Stimulated activated CD4-positive, alpha-beta T cell treated with anti-CD3 and anti-CD28 coated beads, Interleukin-4, amount 100 ng/mL, for 1 hour (primary cell): ENCODE results near the gene PDIK1L.
A peak's percentile ranks its signal among the peaks of the same experiment; 100 is the strongest.

Experiments used
- DNase-seq: peaks from one replicate; pipeline ENCODE4 v3.0.0-alpha.2; 2020

The PDIK1L gene

DNA sequence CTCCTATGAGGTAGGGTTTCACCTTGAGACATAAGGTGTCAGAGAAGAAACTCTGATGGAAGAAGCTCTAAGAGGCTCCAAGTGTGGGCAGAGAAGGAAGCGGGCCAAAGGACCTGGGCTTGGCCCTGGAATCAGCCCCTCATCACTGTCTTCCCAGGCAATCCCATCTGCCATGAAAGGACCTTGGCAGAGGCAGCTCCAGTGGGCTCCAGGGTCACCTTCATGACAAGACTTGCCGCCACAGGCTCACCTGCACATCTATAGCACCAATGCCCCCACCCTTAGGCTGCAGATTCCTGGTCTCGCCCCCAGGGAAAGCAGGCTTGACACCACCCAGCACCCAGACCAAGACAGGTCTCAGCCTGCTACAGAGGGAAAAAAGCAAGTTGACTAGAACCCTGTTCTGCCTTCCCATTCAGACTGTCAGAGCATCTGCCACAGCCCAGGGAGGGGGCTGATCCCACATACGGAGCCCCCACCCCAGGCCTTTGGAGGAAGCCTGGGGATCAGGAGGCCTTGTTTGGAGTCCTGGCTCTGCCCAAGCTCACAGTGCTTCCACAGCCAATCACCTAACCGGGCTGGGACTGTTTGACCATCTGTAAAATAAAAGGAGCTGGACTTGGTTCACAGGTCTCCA is 46.8 kb downstream of the PDIK1L start:
- DNase-seq: no peak

DNA sequence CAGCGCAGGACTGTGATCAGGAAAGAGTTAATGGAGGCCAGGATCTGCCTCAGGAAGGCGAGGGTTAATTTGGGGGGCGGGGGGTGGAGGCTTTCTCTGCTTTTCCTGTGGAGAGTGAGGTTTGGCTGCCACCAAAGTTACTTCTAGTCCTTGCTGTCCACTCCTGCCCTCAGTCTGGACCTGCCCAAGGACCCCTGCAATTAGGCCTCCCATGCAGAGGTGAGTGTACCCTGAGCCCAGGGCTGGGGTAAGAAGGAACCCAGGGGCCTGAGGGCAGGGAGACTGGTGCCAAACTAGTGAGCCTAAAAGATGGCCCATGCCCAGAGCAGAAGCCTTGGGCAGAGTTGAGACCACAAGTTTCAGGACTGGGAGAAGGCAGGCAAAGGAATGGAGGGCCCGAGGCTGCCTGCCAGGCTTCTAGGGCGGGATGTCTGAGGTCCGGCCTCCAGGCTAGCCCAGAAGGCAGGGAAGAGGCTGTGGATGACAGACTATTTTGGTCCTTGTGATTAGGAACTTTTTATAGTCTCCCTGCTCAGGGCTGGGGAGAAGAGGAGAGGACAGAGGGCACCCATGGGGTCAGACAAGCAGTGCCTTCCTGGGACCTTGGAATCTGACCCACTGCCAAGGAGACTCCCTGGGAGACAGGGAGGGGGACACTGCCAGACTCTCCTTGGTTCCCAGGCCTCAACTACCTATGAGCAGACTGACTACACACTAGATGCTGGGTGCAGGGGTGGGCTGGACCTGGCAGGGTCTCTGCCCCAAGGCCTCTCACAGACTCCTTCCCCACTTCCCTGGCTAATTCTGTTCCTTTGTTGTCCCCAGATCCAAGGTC is 47.5 kb downstream of the PDIK1L start, which contains the start of gene FAM110D:
Gene FAM110D, plus strand, starts transcription at position 172 of the 835 bp plus-strand sequence. CDS start 2,213 bp downstream, outside the sequence.
- DNase-seq: no peak

DNA sequence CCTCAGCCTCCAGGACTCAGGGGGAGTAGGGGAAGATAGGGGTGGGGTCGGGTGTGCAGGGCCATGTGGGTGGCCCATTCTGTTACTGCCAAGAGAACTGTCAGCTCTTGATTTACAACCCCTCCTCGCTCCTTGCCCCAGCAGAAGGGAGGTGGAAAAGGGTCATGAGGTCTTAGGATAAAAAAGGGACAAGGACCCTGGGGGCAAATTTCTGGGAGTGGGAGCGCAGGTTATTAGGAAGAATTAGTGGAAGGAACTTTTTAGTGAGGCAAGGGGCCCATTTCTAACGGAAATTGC is 48.1 kb downstream of the PDIK1L start:
- DNase-seq: no peak

DNA sequence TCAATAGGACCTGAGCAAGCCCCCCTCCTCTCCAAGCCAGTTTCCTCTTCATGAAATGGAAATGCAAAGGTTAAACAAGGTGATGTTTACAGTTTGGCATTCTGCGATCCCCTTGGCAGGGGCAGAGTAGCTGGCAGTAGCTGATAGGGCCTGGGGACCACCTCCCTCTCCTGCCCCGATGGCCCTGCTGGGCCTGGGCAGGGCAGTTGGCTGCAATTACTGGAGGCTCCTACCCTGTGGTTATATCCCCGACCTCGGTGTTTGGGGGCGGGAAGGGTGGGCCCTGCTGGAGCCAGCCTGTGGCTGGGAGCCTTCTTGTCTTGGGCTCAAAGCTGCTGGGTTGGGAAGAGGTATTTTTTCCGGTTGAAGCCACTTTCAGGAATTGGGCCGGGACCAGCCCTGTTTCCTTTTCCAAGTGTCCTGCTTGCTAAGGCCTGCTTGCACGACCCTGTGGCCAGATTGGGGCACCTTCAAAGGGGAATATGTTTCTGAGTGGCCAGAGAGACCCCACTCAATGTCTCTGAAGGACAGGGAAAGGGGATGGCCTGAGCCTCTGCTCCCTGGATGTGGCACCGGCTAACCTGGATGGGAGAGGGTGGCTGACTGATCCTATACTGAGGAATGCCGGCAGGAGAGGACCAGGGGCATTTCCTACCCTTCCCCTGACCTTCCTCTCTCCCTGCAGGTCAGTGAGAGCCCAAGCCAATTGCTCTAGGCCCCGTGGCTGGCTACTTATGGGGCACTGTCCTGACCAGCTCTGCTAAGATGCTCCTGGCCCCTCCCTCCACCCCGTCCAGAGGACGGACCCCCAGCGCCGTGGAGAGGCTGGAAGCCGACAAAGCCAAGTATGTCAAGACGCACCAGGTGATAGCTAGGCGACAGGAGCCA is 49.1 kb downstream of the PDIK1L start:
- no peak for DNase-seq

DNA sequence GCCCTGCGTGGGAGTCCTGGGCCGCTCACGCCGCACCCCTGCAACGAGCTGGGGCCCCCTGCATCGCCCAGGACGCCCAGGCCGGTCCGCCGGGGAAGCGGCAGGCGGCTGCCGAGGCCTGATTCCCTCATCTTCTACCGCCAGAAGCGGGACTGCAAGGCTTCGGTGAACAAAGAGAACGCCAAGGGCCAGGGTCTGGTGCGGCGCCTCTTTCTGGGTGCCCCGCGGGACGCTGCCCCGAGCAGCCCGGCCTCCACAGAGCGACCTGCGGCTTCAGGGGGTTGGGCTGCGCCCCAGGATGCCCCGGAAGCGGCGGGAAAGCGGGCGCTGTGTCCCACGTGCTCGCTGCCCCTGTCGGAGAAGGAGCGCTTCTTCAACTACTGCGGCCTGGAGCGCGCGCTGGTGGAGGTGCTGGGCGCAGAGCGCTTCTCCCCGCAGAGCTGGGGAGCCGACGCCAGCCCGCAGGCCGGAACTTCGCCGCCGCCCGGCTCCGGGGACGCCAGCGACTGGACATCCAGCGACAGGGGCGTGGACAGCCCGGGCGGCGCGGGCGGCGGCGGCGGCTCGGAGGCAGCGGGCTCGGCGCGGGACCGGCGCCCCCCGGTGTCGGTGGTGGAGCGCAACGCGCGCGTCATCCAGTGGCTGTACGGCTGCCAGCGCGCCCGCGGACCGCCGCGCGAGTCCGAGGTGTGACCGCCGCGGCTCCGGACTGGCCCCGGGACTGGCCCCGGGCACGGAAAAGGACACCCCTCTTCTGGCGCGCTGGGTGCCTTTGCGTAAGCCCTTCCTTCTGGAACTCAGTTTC is 50.0 kb downstream of the PDIK1L start:
- DNase-seq: peak; percentile 52

DNA sequence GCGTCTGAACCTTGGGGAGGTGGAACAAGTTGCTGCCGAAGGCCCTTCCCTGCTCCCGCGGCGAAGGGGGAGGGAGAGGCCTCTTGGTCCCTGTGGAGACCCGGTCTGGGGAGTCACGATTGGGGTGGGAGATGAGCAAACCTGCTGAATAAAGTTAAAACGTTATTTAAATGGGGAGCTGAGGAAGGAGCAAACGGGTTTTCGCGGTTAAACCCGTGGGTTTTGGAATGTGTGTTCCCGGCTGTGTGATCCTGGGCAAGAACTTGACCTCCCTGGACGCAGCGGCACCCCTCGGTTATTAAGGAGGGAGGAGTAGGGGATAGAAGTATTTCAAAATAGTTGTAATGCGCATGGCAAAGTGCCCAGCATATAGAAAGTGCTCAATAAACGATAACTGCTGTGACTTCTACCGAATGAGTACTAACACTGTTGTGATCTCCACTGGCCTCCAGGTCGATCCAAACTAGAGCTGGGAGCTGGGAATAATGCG is 50.6 kb downstream of the PDIK1L start:
- DNase-seq: no peak

DNA sequence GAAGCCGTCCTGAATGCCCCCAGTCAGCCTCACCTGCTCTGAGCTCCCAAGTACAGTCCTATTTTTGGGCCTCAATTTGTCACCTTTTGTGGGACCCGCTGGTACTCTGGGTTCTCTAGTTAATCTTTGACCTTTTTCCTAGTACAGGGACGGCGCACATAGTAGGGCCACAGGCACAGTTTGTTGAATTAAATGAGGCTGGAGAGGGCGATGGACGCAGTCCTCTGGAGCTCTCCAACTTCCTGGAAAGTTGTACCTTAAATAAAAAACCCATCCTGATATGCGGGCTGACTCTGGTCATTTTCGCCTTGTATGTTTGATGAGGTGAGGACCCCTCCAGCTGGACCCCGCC is 52.0 kb downstream of the PDIK1L start:
- no peak for DNase-seq

DNA sequence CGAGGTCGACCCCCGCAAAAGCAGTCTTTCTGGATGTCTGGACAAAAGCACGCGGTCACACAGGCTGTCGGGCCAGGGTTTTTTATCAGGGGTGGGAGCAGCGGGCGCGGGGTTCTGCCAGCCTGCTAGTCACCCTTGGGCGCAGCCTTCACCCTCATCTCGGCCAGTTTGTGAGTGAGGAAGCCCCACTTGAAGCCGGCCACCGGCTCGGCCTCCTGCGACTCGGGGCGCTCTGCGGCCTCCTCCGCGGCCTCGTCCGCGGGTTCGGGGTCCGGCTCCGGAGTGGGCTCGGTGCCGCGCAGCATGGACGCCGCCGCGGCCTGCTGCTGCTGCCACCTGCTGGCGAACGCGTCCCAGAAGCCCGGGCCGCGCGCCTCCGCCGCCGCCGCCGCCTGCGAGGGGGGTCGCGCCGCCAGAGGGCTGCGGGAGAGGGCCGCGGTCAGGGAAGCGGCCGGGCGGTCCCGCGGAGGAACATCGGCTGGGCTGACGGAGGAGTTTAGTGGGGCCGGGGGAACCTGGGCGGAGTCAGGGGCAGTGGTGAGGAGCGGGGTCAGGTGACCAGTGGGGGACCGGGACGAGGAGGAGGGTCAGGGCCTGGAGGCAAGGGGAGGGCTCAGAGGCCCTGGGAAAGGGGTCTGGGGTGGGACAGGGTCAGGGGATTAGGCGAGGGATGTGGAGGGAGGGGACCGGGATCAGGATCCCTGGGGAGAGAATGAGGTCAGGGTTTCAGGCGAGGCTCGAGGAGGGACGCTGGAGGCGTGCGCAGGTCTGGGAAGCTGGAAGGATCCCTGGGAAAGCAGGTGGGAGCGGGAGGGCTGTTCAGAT is 52.6 kb downstream of the PDIK1L start:
- DNase-seq: peak; percentile 66

DNA sequence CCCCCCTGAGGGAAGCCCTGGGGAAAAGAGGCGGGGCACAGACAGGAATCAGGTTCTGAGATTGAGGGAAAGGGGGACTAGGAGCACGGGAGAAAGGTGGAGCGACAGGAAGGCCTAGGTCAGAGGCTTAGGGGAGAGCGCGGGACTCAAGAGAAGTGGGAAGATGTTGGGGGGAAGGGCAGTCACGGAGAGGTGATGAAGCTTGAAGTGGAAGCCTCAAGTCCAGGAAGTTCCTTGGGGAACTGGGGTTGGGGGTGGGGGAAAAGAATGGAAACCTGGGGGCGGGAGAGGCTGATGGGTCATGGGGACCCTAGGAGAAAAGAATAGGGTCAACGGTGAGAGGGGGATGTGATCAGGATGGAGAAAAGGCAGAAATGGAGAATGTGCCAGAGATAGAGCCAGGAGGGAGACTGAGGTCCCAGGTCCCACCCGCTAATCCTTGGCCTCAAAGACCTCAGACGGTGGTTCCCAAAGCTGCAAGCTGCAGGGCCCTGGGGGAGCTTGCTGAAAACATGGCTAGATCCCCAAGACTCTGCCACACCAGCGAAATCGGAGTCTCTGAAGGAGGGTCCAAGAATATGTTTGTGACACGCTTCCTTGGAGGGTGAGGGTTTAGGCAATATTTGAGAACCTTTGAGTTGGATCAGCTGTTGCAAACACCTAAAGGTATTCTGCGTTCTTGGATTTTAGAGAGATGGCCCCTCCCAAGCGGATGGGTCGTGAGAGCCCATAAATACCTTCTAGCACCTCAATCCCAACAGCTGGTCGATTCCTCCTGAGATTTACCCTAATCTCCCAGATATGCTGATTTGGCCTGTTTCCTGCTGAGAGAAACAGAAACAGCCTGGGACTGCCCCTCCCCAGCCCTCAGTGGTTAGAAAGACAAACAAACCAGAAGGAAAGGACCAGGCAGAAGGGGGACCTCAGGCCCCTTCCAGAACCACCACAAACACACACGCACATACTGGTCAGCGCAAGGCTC is 53.5 kb downstream of the PDIK1L start:
- no peak for DNase-seq

DNA sequence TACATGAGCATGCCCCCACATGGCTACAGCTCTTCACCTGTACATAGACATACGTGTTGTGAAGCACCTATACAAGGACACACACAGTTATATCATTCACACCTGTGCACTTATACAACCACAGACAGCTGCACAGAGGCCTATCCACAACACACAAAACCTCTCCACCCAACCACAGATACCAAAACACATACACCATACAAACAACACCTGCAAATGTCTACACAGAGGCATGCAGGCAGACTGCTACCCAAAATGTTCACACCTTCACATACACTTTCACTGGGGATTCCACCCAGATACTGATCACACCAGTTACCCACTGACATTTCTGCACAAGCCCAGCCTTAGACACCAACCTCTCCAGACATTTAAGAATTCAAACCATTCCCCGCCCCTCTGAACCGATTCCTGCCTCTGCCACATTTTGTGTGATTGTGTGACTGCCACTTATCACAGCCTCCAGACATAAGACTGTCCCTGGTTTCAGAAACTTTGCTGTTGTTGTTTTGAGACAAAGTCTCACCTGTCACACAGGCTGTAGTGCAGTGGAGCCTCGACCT is 55.2 kb downstream of the PDIK1L start:
- no peak for DNase-seq

DNA sequence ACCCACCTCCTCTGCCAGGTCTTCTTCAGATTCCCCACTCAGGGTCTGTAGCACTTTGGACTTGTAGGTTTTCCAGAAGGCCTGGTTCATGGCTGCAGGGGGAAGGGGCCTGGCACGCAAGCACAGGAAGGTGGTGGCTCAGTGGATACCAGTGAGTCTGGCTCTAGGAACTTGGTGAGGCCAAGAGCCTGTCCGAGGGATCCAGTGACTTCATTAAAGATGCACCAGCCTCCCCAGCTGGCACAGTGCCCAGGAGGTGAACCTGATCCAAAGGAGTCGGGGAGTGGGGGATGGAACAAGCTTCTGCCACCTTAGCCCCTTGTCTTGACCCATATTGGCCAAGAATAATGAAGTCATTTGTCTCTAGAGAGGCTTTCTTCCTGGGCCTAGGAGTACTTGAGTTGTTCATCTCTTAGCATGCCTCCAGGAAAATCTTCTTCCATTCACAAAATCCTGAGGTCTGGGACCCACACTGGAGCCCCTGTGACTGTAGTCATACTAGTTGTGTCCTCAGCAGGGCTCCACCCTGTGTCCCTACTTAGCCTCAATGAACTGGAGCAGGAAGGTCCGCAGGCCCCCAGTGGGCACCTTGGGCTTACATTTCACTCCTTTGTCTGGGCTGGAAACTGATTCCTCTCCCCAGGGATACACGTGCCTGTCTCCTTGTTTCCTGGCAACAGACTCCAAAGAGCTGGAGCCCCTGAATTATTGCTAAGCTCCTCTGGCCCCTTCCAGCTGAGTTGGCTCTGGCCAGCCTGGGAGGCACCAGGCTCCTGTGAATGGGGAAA is 57.0 kb downstream of the PDIK1L start, which contains the start of gene C1orf232:
Gene C1orf232, minus strand, starts transcription at position 554 of the 788 bp plus-strand sequence. Its CDS starts 464 bp downstream, at position 90.
- no peak for DNase-seq

DNA sequence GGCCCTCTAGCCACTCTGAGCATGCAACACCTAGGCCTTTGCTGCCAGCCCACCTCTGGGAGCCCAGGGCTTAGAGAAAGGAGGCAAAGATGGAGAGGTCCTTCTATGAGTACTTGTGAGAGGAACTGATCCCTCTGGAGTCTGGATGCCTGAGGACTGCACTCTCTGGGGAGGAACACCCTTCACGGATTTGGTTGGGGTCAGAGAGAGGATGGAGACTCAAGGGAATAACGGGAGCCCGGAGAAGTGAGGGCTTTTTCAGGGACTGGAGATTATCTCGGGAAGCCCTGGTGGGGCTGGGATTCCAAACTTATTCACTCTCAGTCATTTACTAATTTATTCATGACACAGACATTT is 57.6 kb downstream of the PDIK1L start:
- no peak for DNase-seq

DNA sequence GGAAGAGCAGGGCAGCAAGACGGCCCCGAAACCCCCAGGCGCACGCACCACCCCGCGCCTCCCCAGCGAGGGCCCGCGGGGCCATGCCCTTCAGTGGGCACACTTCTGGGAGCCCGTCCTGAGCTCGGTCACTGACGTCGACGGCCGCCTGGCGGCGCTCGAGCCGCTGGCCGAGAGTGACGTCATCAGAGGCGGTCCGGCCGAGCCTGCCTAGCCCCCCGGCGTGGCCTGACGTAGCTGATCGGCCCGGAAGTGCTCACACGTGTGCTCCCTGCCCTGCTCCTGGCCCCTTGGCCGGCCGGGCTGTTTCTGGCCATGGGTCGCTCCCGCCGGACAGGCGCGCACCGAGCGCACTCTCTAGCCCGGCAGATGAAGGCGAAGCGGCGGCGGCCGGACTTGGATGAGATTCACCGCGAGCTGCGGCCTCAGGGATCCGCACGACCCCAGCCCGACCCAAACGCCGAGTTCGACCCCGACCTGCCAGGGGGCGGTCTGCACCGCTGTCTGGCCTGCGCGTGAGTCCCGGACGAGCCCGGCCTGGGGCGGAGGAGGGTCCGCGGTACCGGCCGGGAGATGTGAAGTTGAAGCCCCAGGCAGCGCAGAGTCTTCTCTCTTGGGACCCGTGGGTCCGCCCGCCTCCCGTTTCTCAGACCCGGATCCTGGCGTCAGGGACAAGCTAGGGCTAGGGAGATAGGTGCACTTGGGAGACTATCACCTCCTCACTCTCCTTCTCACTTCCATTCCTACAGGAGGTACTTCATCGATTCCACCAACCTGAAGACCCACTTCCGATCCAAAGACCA is 58.2 kb downstream of the PDIK1L start, which contains the start of gene ZNF593:
Gene ZNF593, plus strand, starts transcription at position 240 of the 803 bp plus-strand sequence. Its CDS starts 76 bp downstream, at position 316.
- DNase-seq: peak; percentile 87

DNA sequence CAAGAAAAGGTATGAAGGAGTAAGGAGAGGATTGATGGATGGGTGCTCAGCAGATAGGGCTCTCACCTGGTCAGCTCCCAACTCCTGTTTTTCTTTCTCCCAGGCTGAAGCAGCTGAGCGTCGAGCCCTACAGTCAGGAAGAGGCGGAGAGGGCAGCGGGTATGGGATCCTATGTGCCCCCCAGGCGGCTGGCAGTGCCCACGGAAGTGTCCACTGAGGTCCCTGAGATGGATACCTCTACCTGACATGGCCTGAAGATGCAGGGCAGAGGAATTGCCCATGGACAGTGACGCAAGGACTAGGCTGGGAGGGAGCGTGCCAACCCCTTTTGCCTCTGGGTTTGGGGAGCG is 58.8 kb downstream of the PDIK1L start:
- no peak for DNase-seq

DNA sequence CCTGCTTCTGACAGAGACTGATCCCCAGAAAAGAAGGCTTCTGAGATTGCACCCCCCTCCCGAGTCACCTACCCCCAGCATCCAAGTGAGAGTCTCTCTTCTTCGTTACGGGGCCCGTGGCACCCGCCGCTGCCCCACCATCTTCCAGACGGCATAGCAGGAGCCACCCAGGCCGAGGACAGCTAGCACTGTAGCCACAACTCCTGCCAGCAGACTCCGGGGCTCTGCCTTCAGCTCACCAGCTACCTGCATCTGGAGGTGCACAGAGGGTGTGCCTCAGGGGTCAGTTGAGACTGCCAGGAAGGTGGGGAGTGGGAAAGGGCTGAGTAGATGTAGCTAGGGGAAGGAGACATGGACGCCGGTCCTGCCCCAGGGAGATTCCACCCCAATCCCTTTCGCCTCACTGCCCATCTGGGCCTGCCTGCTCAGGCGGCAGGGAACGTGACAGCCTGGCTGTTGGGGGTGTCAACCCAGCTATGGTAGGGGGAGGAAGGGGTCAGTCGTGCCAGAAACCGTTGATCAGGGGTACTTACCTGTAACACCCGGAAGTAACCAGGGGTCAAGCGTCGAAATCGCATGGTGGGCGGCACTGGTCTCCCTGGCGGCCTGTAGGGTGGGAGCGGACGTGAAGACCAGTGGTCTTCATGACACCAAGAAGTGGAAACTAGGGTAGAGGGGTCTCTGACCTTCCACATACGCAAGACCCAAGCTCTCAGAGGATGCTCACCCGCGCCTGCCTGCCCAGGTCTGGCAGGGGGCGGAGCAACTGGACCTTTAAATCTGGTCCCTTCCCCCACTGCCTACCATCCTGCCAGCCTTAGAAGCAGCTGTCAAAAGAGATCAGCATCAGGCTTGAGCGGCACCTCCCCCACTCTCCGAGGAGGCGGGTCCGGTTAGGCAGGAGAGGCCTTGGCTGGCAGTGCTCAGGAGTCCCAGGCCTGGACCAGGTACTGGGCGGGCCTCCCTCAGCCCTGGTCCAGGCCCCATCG is 59.8 kb downstream of the PDIK1L start, which contains the start of gene ZNF593OS:
Gene ZNF593OS, minus strand, starts transcription at position 749 of the 989 bp plus-strand sequence. Its CDS starts 171 bp downstream, at position 578.
- DNase-seq: no peak
